ENCODE results near the gene IGF1R.

The IGF1R gene

GRCh38 chr15:98914626-98915025, 266.3 kb downstream of the IGF1R start:
- DNase-seq (ENCODE audit: low spot score), result no peak

GRCh38 chr15:98916826-98917225, 268.5 kb downstream of the IGF1R start:
- no peak for DNase-seq (ENCODE audit: low spot score)

- no peak for DNase-seq (ENCODE audit: low spot score)
These were observed 269.1 kb downstream of the IGF1R start for GRCh38 chr15:98917417-98917816.

- no peak for DNase-seq (ENCODE audit: low spot score)
These were observed 271.9 kb downstream of the IGF1R start for GRCh38 chr15:98920091-98920880.

GRCh38 chr15:98923171-98923570, 274.8 kb downstream of the IGF1R start:
- DNase-seq (ENCODE audit: low spot score), result no peak

GRCh38 chr15:98923579-98923978, 275.2 kb downstream of the IGF1R start:
- no peak for DNase-seq (ENCODE audit: low spot score)

GRCh38 chr15:98924401-98925049, 276.2 kb downstream of the IGF1R start:
- DNase-seq (ENCODE audit: low spot score), result no peak

GRCh38 chr15:98926236-98926635, 277.9 kb downstream of the IGF1R start:
- DNase-seq (ENCODE audit: low spot score), result no peak

GRCh38 chr15:98927022-98927421, 278.7 kb downstream of the IGF1R start:
- DNase-seq (ENCODE audit: low spot score), result no peak

GRCh38 chr15:98927996-98928395, 279.7 kb downstream of the IGF1R start:
- no peak for DNase-seq (ENCODE audit: low spot score)

- DNase-seq (ENCODE audit: low spot score), result no peak
These were observed 282.2 kb downstream of the IGF1R start for GRCh38 chr15:98930576-98930975.

GRCh38 chr15:98931004-98931403, 282.7 kb downstream of the IGF1R start:
- no peak for DNase-seq (ENCODE audit: low spot score)

GRCh38 chr15:98933406-98933805, 285.1 kb downstream of the IGF1R start:
- no peak for DNase-seq (ENCODE audit: low spot score)

- no peak for DNase-seq (ENCODE audit: low spot score)
These were observed 287.4 kb downstream of the IGF1R start for GRCh38 chr15:98935736-98936135.

GRCh38 chr15:98937413-98938104, 289.2 kb downstream of the IGF1R start:
- no peak for DNase-seq (ENCODE audit: low spot score)

- no peak for DNase-seq (ENCODE audit: low spot score)
These were observed 289.7 kb downstream of the IGF1R start for GRCh38 chr15:98938105-98938417.

GRCh38 chr15:98938799-98939198, 290.5 kb downstream of the IGF1R start:
- DNase-seq (ENCODE audit: low spot score), result no peak

GRCh38 chr15:98939311-98940080, 291.2 kb downstream of the IGF1R start:
- DNase-seq (ENCODE audit: low spot score), result no peak

- DNase-seq (ENCODE audit: low spot score), result no peak
These were observed 293.4 kb downstream of the IGF1R start for GRCh38 chr15:98941595-98942255.

- no peak for DNase-seq (ENCODE audit: low spot score)
These were observed 294.1 kb downstream of the IGF1R start for GRCh38 chr15:98942431-98942830.

- no peak for DNase-seq (ENCODE audit: low spot score)
These were observed 294.7 kb downstream of the IGF1R start for GRCh38 chr15:98943051-98943508.

Data from CD4-positive, alpha-beta T cell treated with Interleukin-15 for 4 hours (primary cell).